ENCODE data around the gene CCDC85B.

GRCh38 chr11:65890324-65891218 is at the start of gene CCDC85B:
- TF ChIP-seq, protein P1, sequence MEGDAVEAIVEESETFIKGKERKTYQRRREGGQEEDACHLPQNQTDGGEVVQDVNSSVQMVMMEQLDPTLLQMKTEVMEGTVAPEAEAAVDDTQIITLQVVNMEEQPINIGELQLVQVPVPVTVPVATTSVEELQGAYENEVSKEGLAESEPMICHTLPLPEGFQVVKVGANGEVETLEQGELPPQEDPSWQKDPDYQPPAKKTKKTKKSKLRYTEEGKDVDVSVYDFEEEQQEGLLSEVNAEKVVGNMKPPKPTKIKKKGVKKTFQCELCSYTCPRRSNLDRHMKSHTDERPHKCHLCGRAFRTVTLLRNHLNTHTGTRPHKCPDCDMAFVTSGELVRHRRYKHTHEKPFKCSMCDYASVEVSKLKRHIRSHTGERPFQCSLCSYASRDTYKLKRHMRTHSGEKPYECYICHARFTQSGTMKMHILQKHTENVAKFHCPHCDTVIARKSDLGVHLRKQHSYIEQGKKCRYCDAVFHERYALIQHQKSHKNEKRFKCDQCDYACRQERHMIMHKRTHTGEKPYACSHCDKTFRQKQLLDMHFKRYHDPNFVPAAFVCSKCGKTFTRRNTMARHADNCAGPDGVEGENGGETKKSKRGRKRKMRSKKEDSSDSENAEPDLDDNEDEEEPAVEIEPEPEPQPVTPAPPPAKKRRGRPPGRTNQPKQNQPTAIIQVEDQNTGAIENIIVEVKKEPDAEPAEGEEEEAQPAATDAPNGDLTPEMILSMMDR (IDR thresholded peaks at IDR 0.05 in 8 of 11, conservative IDR thresholded peaks at IDR 0.05 in 3 of 11): peak in 7 of 11 experiments; percentile 7 to 39 (median 13)
- TF ChIP-seq POLR2A (IDR thresholded peaks at IDR 0.05) (peak; percentile 59 to 96 (median 90)), POLR2AphosphoS5 (IDR thresholded peaks at IDR 0.05) (peak; percentile 95 to 99 (median 97))

All from spleen (tissue), 7 donors.